Measurements from ENCODE around the gene PTEN.

Gene PTEN

DNA sequence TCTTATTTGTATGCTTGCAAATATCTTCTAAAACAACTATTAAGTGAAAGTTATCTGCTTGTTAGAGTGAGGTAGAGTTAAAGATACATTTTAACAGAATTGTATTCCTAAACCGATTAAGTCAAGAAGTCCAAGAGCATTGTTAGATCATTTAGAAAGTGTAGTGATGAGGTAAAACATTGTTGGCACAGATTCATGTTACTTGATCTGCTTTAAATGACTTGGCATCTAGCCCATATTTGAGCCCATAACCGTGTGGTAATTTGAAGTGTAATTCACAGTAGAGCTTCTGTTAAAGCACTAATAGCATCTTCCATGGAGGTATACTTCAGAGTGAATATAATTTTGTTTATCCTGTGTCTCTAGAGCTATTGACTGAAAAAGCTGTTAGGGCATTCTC lies 62.1 kb downstream of the PTEN start:
- no peak for DNase-seq

DNA sequence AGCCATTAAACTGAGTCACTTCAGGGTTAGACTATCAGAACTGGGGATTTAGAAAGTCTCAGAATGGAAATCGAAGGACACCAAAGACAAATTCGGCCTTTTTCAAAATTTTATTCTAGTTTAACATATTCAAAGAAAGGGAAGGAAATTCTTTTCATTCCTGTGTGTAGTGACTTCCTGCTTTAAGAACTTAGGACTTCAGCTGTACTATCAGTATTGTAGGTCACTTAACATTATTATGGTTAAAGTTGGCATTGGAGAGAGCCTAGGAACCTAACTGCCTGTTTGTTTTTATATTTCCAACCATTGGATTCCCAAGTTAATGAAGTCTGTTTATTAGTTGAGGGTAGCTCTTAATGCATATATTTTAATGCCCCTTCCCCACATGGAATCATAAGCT lies 63.7 kb downstream of the PTEN start:
- DNase-seq, result no peak

DNA sequence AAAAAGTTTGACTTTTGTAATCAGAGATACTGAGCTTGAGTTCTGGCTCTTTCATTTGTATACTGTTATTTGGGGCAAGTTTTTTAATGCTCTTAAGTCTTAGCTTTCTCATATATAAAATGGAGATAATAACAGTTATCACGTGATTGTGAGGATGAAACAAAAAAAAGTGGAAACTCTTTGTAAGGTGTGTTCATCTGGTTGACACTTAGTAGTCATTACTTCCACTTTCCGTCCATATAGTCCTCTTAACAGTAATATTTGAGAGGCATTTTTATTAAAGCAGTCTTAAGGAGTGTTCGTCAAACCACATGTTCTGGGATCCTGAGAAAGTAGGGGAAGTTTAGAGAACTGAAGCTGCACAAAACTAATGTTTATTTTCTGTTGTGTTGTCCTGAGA lies 65.6 kb downstream of the PTEN start:
- no peak for DNase-seq

DNA sequence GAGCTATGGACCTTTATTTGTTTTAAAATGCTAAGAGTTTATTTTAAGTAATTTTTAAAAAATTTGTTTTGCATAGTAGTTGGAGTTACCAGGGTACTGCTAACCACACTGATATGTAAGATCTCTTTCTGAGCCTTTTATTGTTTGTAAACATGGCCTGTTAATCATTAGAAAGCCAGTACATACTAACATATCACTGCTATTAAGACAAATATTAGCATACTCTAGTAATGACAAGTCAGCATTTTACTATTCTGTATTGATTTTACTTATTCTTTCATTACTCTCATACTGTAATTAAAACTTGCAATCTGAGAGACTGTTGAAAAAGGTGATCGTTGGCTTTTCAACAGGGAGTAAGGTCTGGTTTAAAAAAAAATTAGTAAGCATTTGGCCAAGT lies 66.7 kb downstream of the PTEN start:
- DNase-seq, result no peak

DNA sequence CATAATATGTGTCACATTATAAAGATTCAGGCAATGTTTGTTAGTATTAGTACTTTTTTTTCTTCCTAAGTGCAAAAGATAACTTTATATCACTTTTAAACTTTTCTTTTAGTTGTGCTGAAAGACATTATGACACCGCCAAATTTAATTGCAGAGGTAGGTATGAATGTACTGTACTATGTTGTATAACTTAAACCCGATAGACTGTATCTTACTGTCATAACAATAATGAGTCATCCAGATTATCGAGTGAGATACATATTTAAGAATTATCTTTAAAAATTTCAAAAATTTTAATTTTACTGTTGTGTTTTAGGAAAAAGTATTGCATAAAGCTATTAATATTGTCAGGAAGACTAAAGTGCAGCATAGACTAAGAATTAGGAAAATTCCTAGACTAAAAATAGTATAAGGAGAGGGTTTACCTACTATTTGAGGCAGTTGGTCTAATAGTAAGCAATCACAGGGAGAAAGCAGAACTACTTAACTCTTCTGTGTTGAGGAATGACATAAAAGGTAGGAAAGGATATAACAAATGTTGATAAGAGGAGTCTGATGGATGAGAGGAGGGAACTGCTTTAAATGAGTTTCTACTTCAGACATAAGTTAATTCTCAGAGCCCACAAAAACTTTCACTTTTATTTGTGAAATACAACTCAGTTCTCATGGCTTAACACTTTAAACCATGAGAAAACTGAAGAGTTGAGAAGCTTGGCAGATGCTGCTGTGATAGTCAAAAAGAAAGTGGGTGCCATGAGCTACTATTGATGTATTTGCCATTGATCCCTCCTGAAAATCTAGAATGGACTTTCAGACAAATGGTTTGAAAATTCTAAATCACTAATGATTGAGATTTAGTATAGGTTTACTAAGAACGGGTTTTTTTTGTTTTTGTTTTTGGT lies 67.8 kb downstream of the PTEN start:
- DNase-seq, result no peak

DNA sequence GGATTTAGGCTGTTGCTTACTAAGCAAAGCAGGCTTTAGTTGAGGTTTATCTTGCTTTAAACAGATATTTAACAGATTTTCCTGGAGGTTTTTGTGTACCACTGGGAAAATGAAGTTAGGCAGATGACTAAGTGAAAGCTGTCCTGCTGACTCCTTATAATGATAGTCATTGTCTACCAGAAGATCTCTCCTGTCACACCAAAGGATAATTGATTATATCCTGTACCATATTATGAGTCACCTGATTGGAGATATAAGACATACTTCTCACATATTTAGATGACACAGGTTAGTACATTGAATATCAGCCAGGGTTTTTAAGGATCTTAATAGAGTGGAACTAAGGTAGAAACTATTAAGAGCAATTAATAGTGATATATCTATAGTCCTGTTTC lies 68.4 kb downstream of the PTEN start:
- no peak for DNase-seq

DNA sequence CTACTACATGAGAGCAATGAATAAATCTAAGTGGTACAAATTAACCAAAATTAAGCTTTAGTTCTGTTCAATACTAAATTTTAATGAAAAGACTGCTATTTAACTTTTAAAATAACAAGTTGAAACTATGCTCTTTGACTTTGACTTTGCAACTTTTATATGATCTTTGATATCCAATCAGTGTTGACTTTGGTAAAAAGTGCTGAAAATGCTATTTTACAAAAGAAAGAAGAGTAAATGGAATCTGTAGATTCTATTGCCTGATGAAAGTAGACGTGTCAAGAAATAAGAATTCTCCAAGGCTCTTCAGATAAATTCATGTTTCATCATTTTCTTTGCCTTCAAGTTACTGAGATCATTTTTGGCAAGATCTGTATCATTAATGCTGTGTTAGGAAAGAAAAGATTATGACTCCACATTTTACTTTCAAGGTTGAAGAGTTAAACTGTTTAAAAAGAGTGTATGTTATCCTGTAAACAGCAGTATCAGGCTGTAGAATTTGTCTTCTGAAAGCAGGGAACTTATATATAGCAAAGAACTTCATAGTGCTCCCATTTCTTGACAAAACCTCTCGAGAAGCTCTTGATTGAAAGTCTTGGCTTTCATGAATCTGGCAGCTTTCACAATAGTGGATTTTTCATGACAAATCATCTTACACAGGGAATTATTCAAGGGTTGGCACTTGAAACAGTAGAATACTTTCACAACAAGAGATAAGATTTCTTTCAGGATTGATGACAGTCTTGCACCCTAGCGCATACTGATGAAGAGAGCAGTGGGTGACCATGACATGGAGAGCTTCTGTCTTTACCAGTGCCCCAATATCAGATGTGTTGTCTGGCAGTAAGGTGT lies 72.1 kb downstream of the PTEN start:
- no peak for DNase-seq

DNA sequence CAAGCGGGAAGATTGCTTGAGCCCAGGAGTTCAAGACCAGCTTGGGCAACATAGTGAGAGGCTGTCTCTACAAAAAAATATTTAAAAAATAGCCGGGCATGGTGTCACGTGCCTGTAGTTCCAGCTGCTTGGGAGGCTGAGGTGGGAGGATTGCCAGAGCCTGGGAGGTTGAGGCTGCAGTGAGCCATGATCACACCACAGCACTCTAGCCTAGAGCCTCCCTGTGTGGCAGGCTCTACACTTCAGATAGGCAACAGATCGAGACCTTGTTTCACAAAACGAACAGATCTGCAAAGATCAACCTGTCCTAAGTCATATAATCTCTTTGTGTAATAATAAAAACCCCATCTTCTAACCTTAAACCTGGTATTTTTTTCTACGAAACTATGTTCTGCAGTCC lies 76.8 kb downstream of the PTEN start:
- DNase-seq, result no peak

DNA sequence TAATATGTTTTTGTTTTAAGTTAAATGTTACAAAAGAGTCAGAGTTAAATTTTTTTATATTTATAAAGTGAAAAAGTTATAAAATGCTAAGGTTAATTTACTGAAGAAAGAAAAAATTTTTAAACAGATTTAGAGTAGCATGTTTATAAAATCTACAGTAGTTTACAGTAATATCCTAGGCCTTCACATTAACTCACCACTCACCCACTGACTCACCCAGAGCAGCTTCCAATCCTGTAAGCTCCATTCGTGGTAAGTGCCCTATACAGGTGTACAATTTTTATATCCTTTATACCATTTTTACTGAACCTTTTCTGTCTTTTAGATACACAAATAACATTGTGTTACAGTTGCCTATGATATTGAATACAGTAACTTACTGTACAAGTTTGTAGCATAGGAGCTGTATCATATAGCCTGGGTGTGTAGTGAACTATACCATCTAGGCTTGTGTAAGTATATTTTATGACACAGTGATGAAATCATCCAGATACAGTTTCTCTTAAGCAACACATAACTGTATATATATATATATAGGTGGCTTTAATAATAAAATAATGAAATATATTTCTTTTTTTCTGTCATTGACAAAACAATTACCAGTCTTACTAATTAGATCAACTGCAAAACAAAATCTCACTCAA lies 79.6 kb downstream of the PTEN start:
- DNase-seq, result no peak

DNA sequence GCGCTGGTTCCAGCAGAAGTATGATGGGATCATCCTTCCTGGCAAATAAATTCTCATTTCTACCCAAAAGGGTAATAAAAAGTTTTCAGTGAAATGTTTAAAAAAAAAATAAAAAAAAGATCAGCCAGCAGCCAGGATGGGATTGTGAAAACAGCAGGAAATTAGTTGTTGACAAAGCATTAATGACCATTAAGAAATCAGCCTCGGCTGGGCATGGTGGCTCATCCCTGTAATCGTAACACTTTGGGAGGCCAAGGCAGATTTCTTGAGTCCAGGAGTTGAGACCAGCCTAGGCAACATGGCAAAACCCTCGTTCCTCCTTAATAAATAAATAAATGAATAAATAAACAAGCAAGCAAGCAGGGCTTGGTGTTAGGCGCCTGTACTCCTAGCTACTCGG lies 82.6 kb downstream of the PTEN start:
- no peak for DNase-seq

DNA sequence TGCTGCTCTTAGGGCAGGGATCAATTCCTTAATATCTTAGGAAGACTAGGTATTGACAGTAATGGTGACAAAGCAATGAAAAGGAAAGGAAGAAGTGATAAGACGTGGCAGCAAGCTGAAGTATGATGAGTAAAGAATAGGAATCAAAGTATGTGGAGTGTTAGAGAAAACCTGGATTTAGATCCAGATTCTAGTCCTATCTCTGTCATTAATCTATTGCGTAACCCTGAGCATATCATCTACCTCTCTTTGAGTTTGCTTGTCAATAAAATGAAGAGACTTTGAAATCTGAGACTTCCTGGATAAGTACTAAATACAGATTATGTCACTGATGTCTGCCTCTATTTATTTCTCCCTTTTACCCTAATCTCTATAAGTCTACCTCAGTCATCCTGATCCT lies 89.2 kb downstream of the PTEN start:
- DNase-seq, result no peak

DNA sequence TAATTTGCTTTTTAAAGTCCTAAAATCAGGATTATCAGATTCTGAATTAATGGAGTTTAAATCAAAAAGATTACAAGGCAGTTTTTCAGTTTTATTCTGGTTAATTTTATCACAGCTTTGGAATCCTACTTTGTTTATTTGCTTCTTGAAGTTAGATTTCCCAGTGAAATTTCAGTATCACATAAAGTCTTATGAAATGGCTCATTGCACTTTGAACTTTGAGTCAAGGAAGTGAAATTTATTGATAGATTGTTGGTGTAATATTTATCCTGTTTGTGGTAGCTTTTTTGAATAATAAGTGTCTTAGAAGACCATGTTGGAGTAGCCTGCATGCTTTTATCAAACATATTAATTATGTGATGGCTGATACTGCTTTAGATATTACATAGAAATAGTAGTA lies 92.6 kb downstream of the PTEN start:
- DNase-seq, result no peak

DNA sequence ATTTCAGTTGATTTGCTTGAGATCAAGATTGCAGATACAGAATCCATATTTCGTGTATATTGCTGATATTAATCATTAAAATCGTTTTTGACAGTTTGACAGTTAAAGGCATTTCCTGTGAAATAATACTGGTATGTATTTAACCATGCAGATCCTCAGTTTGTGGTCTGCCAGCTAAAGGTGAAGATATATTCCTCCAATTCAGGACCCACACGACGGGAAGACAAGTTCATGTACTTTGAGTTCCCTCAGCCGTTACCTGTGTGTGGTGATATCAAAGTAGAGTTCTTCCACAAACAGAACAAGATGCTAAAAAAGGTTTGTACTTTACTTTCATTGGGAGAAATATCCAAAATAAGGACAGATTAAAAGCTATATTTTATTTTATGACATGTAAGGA lies 94.3 kb downstream of the PTEN start:
- no peak for DNase-seq

DNA sequence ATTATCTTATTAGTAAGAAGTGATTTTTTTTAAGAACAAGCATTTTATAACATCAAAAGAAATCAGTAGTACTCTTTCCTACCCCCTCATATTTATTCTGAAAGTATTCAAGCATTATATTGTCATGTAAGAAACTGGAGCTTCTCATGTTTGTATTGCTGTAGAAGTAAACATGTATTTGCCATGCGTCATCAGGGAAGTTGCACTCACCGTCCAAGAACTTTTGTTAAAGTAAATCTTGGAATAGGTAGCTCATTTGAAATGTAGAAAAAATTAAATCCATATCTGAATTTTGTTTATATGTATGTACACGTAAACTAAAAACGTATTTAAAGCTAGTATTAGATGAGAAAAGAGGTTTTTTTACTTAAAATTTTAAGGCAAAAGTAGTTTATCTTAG lies 96.8 kb downstream of the PTEN start:
- DNase-seq, result no peak

DNA sequence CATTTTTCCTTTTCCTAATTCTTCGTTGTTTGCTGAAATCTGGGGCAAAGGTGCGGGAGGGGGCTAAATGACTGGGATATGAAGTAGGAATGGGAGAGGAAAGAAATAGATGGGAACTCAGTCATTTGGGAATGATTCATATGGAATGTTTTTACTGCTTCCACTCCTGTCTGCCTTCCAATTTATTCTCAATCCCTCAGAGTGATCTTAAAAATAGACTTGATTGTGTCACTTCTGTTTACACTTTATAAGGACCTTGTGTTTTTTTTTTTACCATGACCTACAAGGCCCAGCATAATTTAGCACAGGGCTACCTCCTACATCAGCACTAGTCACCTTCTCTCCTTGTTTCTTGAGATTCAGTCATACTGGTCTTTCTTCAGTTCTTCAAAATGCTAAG lies 97.9 kb downstream of the PTEN start:
- no peak for DNase-seq

DNA sequence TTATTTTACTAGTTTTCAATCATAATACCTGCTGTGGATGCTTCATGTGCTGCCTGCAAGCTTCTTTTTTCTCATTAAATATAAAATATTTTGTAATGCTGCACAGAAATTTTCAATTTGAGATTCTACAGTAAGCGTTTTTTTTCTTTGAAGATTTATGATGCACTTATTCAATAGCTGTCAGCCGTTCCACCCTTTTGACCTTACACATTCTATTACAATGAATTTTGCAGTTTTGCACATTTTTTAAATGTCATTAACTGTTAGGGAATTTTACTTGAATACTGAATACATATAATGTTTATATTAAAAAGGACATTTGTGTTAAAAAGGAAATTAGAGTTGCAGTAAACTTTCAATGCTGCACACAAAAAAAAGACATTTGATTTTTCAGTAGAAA lies 103.0 kb downstream of the PTEN start:
- DNase-seq, result no peak

DNA sequence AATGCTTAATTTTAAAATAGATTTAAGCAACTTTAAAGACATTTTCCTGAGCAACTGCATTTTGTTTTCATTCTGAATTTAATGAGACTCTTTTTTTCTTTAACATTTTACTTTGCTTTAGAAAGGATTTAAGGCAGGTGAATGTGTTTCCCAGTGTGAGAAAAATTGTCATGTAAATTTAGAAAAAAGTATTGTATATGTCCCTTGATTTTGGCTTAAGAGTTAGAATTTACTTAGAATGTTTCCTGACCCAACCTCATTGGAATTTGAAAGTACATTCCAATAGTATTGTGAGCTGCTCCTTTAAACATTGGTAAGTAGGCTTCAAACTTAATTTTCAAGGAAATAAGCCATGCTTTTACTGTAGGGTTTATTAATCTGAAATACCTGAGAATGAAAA lies 110.2 kb downstream of the PTEN start:
- no peak for DNase-seq

DNA sequence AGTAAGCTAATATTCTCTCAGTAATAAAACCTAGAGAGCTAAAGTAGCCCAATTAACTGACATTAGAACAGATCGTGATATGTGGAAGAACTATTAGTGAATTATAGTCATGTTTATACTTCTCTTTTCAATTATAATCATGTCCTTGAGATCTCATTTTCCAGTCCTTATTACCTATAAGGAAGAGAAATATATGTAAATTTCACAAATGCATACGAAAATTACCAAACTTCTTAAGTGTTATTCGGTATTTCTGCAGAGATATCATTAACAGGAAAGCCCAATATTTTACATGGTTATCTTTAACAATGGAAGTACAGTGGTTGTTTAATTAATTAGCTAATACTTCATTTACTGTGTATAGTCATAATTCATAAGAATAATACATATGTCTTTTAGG lies 110.7 kb downstream of the PTEN start:
- DNase-seq, result no peak

DNA sequence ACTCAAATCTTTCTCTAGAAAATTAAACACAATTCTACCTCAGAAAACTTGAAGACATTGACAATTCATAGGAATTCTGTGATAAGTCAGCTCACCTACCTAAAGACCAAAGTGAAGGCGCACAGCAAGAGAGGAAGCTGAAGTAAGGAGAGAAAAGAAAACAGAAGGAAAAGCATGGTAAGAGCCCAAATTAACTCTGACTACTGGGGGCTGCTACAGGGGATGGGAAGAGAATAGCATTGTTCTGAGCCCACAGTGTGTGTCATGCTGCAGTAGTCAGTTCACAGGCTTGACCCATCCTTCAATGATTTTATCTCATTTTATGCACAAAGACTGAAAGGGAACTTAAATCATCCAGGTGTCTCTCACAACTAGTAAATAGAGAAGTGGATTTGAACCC lies 111.3 kb downstream of the PTEN start:
- DNase-seq, result no peak

DNA sequence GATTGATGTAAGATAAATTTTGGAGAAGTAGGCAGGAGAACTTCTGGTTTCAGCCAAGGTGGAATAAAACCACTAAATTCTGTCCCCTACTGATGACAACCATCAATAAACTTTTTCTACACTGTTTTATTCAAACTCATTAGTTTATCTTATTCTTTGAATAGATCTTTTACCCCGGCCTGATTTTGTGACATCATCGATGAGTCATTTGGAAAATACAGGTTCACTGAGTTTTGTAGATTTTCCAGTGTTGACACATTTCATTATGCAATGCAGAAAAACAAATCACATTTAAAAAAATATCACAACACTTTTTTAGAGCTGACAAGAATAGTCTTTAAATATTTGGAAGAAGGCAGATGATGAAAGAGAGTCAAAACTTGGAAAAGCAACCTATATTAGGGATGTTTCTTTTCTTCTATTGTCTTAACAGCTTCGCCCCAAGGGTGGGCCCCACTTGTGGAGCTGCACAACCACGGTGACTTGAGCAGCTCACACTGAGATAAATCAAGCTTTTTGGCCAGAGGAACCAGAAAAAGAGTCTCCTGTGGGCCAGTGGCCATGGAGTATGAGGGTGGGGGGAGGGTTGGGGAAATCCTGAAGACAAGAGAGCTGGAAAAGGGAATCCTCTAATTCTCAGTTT lies 112.8 kb downstream of the PTEN start:
- peak in 1 of 2 donors; percentile 4 for DNase-seq

DNA sequence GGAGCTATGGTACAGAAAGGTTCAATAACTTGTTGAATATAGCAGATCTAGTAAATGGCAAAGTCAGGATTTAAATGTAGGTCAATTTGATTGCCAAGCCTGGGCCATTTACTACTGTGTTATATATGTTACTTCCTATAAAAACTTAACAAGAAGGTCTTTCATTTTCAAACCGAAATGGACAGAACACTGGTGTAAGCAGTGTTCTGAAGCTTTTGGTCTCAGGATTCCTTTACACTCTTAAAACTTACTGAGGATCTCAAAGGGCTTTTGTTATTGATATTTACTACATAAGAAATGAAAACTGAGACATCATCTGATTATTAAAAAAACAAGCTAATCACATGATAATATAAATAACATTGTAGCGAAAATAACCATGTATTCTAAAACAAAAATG lies 114.7 kb downstream of the PTEN start:
- DNase-seq, result no peak

DNA sequence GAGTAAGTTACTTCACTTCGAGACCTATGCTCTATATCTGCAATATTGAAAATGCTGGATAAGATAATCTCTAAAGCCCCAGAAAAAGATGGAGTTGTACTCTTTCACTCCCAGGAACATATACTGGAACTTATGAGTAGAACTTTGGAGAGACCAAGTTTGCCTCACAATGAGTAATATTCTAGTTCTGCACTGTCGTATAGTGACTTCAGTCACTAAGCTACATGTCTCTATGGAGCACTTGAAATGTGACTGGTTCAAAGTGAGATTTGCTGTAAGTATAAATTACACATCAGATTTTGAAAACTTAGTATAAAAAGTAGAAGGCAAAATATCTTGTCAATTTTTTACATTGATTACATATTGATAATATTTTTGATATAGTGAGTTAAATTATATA lies 116.4 kb downstream of the PTEN start:
- DNase-seq, result no peak

DNA sequence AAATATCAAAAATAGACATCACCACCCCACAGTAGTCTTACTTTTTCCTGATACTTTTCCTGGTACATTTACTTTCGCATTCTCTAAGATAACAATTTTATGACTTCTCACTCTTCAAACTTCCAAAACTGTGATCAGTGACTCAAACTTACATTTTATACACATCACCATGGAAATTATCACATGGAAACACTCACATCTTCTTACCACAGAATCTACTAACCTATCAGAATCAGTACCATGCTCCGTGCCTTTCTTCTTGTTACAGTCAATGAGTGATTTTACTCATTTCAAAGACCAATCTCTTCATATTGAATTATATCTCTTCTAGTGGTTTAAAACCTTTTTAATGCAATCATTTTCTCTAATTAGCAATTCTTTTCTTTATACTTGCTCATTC lies 120.3 kb downstream of the PTEN start:
- DNase-seq, result no peak
